ENCODE measurements around the gene LLCFC1.

LLCFC1 gene

GRCh38 chr7:142927949-142928348 is 11.3 kb upstream of the LLCFC1 start:
- TF ChIP-seq CTCF (IDR thresholded peaks at IDR 0.05; ENCODE audit: borderline replicate concordance, control extremely low read depth, extremely low read depth, insufficient read depth, missing control alignments): no peak
- in situ Hi-C loops (cut with MboI; ENCODE audit: low sequenced_read_pairs, unreplicated experiment): no loop called here
- DNase-seq (ENCODE audit: low spot score): no peak

- TF ChIP-seq CTCF (IDR thresholded peaks at IDR 0.05; ENCODE audit: borderline replicate concordance, control extremely low read depth, extremely low read depth, insufficient read depth, missing control alignments): no peak
- in situ Hi-C loops (cut with MboI; ENCODE audit: low sequenced_read_pairs, unreplicated experiment): no loop called here
- DNase-seq (ENCODE audit: low spot score): no peak
These were observed 9.1 kb upstream of the LLCFC1 start for GRCh38 chr7:142930126-142930730.

GRCh38 chr7:142932386-142933091 is 6.7 kb upstream of the LLCFC1 start:
- no peak for TF ChIP-seq CTCF (IDR thresholded peaks at IDR 0.05; ENCODE audit: borderline replicate concordance, control extremely low read depth, extremely low read depth, insufficient read depth, missing control alignments)
- in situ Hi-C loops (cut with MboI; ENCODE audit: low sequenced_read_pairs, unreplicated experiment): no loop called here
- no peak for DNase-seq (ENCODE audit: low spot score)

GRCh38 chr7:142933092-142933475 is 6.2 kb upstream of the LLCFC1 start:
- in situ Hi-C loops (cut with MboI; ENCODE audit: low sequenced_read_pairs, unreplicated experiment): no loop called here
- no peak for TF ChIP-seq CTCF (IDR thresholded peaks at IDR 0.05; ENCODE audit: borderline replicate concordance, control extremely low read depth, extremely low read depth, insufficient read depth, missing control alignments)

GRCh38 chr7:142933624-142934023 is 5.7 kb upstream of the LLCFC1 start, which contains the start of gene TRPV5:
Gene TRPV5 (minus strand): TSS chr7:142933746. CDS start chr7:142933459, 287 bp downstream.
- in situ Hi-C loops (cut with MboI; ENCODE audit: low sequenced_read_pairs, unreplicated experiment): no loop called here
- no peak for DNase-seq (ENCODE audit: low spot score)
- TF ChIP-seq CTCF (IDR thresholded peaks at IDR 0.05; ENCODE audit: borderline replicate concordance, control extremely low read depth, extremely low read depth, insufficient read depth, missing control alignments): no peak

More at GRCh38 chr7:142933092-142933475, 6.2 kb upstream of the LLCFC1 start:
- no peak for DNase-seq (ENCODE audit: low spot score)

- in situ Hi-C loops (cut with MboI; ENCODE audit: low sequenced_read_pairs, unreplicated experiment): no loop called here
- DNase-seq (ENCODE audit: low spot score): no peak
- no peak for TF ChIP-seq CTCF (IDR thresholded peaks at IDR 0.05; ENCODE audit: borderline replicate concordance, control extremely low read depth, extremely low read depth, insufficient read depth, missing control alignments)
These were observed 5.2 kb upstream of the LLCFC1 start for GRCh38 chr7:142934056-142934455.
